GM21619 (cell line): ENCODE results near the gene GATAD2A.
"Not testable (repeated sequence)": the region's sequence is repeated elsewhere in the genome, so short reads cannot be mapped to it uniquely, and the experiment has no call there.

Experiments used
- ATAC-seq: cut with Tn5 transposase; IDR thresholded peaks from one replicate; pipeline ENCODE4 v1.9.1; 2021; ENCODE audit not compliant: unreplicated experiment

Gene GATAD2A

DNA sequence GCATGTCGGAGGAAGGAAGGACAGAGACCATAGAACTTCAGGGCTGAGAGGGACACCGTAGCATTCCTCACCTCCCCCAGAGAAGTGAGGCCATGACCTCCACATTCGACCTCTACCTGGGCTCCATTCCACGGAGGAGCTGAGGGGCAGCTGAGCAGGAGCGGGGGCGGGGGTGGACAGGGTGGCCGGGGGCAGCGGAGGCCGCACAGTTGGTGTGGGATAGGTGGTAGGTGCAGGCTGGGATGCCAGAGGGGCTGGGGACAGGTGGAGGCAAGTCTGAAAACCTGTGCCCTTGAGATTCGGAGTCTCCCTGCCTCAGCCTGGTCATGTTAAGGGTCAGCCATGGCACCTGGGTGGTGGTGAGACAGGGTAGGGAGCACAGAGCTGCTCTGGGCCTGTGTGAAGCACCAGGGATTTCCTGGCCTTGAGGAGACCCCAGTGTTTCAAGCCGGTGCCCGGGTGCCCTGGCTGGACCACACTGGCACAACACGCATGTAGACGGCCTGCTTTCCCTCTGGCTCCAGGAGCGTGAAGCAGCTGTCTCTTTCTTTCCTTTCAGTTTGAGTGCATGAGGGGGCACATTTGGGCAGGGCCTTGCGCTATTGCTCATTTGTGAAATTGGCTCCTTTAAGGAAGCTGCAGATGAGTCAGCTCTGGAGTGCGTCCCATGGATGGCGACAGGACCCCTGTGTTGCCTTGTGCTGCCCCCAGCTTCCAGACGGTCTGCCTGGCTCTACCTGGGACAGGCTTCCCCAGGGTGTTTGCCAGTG is 58.1 kb downstream of the GATAD2A start:
- ATAC-seq, result no peak

DNA sequence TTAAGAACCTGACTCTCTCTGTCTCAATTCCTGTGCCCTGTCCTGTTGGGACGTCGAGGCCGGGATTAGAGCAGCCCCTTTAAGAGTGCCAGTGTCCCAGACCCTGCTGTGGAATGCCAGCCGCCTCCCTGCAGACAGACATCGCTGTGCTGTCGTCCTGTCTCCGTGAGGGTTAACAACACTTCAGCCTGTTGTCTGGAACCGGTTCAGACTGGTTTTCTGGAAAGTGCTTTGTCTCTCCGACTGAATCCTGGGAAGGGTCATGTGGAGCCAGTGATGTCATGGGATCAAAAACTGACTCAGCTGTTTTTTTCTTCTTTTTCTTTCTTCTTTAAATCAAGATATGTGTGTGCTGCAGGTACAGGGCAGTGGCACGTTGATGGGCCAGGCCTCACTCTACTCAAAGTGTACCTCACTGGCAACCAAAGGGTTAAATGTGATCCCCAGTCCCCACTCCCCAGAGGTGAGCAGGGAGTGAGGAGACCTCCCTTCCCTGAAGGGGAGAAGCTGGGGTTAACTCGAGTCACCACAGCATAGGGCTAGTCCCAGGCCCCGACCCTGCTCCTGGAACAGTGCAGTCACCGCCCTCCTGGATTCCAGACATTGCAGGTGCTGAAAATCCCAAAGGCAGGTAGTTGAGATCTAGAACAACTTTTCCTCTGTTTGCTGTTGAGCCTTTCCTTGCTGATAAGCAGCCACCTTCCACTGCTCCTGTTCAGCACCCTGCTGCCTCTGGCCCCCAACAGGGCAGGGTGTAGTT is 59.0 kb downstream of the GATAD2A start:
- no peak for ATAC-seq

DNA sequence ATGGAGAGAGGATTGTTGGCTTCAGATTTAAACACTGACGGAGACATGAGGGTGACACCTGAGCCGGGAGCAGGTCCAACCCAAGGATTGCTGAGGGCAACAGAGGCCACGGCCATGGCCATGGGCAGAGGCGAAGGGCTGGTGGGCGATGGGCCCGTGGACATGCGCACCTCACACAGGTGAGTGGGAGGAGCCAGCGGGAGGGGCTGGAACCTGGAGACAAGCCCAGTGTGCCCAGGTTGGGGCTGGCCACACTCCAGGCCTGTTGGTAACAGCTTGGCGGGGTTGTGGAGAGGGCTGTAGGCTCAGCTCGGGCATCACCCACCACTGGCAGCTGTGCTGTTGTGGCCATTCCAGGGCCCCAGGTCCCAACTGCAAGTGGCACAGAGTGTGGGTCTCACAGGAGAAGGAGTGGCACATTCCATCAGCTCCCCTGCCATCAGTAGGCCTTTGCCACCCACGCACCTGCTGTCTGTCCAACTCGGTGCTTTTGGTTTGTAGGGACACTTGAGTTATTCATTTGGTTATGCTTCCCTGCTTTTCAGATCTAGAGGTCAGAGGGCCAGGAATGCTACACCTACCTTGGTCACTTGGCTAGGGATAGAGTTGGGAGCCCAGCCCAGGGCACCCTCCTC is 60.1 kb downstream of the GATAD2A start:
- no peak for ATAC-seq

DNA sequence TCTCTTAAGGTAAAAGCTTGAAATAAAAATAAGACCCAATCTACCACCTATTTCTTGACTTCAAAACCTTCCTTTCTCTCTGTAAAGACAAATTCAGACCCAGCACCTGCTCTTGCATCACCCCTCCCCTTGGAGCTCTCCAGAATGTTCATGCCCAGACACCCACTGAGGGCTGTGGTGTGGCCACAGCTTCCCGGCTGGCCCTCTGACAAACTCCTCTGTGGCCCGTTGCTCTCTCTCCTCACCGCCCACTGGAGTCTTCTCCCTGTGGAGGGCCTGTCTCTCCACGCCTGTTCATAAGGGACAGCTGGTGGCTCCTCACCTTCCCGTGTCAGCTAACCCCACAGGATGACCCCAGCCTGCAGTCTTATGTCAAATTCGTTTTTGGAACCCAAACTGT is 60.7 kb downstream of the GATAD2A start:
- no peak for ATAC-seq

DNA sequence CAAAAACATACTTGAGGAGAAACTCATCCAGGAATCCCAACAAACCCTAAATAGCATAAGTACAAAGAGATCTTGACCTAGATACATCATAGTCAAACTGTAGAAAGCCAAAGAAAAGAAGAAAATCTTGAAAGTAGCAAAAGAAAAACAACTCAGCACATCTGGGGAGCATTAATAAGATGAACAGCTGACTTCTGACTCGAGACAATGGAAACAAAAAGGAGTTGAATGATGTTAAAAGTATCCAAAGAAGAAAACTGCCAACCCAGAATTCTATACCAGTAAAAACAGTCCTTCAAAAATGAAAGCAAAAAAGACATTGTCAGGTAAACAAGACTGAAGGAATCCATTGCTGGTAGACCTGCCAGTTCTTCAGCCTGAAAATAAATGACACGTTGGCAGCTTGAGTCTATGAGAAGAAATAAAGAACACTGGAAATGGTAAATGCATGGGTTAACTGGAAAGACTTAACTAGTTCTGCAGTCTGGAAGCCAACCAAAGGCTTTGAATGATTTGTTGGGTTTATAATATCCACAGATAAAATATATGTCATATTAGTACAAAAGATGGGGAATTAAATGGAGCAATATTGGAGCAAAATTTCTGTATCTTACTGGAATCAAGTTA is 63.1 kb downstream of the GATAD2A start:
- ATAC-seq, result no peak

GRCh38 chr19:19470579-19470978 is 65.1 kb downstream of the GATAD2A start:
- no peak for ATAC-seq

DNA sequence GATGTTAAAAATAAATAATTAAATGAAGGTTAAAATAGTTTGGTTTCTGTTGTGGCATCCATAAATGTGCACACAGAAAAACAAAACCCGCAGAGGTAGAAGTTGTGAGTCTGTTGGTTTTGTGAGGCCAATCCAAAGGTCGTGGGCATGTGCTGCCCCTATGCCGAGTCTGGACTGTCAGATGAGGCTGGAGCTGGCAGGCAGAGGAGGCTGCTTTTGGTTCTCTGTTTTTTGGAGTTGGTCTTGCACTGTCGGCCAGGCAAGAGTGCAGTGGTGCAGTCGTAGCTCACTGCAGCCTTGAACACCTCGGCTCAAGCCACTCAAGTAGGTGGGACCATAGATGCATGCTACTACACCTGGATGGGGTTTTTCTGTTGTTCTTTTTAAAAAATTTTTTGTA is 66.2 kb downstream of the GATAD2A start:
- ATAC-seq, result no peak

- not testable (repeated sequence) for ATAC-seq
Measured at GRCh38 chr19:19472106-19472505, 66.6 kb downstream of the GATAD2A start.

DNA sequence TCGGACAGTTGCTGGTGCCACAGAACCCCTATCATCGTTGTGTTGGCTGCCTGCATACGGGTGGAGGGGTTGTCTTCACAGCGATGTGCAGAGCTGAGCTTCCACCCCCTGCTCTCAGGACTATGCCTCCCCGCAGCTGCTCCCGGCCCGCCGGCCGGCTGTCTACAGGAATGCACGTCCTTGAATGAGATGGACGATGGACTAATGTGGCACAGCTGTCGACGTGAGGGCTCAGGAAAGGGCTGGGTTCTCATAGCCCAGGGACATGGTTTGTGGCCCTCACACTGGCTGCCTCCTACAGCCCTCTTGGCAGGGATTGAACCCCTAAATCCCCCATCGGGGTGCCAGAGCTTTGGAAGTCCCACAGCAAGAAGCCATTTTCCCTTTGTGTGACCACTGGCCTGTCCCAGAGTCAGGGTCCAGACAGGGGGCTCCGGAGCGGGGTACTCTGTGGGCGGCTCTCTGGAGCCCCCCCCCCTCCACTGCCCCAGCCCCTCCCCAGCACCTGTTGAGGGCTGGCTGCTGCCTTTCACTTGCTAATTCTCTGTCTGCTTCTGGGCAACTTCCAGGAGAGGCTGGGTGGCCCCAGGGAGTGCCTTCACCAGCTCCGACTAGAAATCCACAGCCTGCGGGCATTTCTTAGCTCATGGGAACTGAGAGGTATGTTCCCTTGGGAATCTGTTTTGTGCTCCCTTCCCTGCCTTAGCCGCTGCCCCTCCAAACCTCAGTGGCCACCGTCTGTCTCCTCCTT is 69.7 kb downstream of the GATAD2A start:
- ATAC-seq, result no peak

- ATAC-seq, result no peak
Measured at GRCh38 chr19:19475849-19476828, 70.7 kb downstream of the GATAD2A start.

GRCh38 chr19:19477705-19478383 is 72.4 kb downstream of the GATAD2A start:
- ATAC-seq, result no peak

GRCh38 chr19:19480688-19481087 is 75.2 kb downstream of the GATAD2A start:
- no peak for ATAC-seq

GRCh38 chr19:19482809-19483596 is 77.5 kb downstream of the GATAD2A start:
- no peak for ATAC-seq

DNA sequence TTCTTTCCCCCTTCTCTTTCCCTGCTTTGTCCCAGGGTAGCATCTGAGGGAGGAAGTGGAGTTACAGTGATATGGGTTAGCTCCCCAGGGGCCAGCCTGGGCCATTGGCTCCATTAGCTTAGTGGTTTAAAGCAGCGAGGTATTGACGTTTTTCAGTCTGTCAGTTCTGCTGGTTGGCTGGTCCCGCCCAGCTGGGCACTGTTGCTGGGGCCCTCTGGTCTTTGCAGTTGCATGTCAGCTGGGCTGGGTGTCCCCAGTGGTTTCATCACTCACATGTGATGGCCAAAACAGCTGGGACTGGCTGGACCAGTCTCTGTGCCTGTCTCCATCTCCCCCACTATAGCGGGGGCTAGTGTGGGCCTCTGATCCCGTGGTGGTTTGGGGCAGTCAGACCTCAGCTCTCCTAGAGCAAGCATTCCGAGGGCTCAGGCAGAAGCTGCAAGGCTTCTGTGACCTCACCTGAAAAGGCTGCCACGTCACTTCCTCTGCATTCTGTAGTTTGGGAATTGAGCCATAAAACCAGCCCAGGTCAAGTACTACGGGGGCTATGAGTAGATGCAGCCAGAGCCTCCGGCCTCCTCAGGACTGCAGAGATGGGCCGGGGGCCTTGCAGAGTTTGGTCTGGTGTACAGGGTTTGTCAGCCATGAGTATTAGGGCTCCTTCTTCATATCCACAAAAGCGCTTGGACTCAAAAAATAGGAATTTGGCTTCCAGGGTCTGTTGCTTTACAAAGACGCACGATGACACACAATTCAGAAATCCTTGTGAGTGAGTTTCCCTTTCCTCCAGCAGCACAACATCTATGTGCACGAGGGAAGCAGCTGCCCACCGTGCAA is 79.9 kb downstream of the GATAD2A start:
- no peak for ATAC-seq

DNA sequence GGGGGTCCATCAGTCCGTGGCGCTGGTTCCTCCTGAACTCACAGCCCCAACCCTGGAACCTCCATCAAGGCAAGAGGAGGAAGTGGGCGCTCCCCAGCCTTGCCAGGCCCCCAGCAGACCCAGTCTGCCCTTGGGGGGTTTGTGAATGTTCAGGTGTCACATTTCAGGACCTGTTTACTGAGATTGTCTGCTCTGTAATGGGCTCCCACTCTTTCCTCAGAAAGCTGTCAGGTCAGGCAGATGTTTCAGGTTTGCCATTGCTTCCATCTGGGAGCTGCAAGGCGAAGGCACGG is 80.5 kb downstream of the GATAD2A start:
- no peak for ATAC-seq

DNA sequence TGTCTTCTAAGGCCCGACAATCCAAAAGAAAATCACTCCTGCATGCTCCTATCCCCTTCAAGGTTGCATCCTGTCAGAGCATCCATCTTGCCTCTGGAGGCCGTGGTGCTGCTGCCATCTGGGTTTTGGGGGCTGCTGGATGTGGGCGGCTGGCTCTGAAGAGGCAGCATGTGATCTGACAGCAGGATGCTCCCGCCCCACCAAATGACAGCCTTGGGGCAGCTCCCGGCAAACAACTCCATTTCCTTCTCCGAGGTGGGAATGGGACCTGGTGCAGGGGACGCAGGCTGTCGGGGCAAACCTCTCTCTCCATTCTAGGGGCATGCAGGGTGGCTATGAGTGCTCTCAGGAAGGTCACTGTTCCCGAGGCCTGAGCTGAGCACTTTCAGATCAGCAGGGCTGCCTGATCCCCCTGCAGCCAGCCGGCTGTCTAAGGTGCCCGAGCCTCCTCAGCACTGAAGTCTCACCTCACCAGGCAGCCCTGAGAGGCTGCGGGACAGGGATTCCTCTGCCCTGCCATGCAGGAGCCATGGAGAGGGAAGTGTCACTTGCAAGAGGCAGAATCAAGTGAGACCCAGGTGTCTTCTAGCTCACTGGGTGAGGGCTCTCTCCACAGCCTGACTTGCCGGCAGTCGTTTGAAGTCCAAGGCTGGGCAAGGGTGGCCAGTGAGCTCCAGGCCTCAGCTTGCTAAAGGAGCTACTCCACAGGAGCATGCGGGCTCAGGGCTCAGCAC is 81.0 kb downstream of the GATAD2A start:
- ATAC-seq, result no peak
